GM13976 (cell line): Measurements from ENCODE around the gene TPM1.

Source experiments
- DNase-seq: peaks from one replicate; pipeline ENCODE4 v3.0.0; 2012; ENCODE audit warnings: low spot score
- in situ Hi-C: fragments of 300-500 bp; cut with MboI; formaldehyde crosslinking; loops from one replicate; pipeline ENCODE4 v1.12.0; 2022; ENCODE audit warnings: low sequenced_read_pairs, mixed read lengths, inconsistent platforms; ENCODE audit not compliant: unreplicated experiment
- TF ChIP-seq, protein P1 (sequence below): IDR thresholded peaks from 2 replicates; pipeline ENCODE4 v1.5.1; 2012; ENCODE audit warnings: borderline replicate concordance, mild to moderate bottlenecking; ENCODE audit not compliant: insufficient read depth; ENCODE audit errors: extremely low read depth, missing control alignments, control extremely low read depth

The TPM1 gene

DNA sequence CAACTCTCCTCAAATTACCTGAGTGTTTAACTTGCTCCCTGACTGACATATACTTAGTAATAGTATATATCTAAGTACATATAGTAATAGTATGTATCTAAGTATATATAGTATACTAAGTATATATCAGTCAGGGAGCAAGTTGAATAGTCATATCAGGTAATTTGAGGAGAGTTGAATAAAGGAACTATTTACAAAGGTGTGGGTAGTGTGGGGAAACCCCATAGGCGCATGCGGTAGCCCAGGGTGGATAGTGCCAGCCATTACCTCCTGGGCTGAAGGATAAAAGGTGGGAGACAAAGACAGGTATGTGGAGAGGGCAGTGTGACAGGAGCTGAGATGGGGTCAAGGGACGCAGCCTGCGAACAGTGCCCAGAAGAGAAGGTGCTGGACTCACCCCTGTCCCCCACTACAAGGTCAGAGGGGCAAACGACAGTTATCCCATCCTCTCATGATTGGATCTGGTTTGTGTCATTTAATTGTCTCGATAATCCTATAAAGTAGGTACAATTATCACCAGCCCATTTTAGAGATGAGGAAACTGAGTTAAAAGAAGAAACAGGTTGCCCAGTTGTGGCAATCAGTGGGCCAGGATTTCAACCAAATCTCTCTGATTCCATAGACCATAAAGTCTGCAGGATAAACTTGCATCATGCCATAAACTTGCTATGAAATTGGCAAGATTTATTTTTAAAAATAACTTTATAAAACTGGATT, 34.1 kb upstream of the TPM1 start:
- TF ChIP-seq, protein P1, sequence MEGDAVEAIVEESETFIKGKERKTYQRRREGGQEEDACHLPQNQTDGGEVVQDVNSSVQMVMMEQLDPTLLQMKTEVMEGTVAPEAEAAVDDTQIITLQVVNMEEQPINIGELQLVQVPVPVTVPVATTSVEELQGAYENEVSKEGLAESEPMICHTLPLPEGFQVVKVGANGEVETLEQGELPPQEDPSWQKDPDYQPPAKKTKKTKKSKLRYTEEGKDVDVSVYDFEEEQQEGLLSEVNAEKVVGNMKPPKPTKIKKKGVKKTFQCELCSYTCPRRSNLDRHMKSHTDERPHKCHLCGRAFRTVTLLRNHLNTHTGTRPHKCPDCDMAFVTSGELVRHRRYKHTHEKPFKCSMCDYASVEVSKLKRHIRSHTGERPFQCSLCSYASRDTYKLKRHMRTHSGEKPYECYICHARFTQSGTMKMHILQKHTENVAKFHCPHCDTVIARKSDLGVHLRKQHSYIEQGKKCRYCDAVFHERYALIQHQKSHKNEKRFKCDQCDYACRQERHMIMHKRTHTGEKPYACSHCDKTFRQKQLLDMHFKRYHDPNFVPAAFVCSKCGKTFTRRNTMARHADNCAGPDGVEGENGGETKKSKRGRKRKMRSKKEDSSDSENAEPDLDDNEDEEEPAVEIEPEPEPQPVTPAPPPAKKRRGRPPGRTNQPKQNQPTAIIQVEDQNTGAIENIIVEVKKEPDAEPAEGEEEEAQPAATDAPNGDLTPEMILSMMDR, result no peak
- in situ Hi-C loops, result no loop called here
- DNase-seq, result no peak

DNA sequence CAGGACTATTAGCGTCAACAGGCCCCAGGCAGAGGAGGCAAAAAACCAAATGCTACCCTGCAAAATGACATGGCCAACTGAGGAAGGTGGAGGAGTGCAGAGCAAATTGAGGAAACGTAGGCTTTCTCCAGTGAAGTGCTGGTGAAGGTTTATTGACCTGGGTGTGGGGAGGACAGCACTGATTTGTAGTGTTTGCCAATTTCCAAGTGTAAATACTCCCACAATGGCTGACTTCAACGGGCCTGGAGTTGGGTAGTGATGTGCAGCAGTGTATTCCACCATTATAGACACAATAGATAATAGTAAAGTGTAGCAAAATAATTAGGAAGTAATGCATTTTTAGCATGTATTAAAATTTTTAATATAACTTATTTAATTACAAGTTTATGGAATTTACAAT, 32.2 kb upstream of the TPM1 start:
- TF ChIP-seq, protein P1, result no peak
- no peak for DNase-seq
- in situ Hi-C loops, result no loop called here

DNA sequence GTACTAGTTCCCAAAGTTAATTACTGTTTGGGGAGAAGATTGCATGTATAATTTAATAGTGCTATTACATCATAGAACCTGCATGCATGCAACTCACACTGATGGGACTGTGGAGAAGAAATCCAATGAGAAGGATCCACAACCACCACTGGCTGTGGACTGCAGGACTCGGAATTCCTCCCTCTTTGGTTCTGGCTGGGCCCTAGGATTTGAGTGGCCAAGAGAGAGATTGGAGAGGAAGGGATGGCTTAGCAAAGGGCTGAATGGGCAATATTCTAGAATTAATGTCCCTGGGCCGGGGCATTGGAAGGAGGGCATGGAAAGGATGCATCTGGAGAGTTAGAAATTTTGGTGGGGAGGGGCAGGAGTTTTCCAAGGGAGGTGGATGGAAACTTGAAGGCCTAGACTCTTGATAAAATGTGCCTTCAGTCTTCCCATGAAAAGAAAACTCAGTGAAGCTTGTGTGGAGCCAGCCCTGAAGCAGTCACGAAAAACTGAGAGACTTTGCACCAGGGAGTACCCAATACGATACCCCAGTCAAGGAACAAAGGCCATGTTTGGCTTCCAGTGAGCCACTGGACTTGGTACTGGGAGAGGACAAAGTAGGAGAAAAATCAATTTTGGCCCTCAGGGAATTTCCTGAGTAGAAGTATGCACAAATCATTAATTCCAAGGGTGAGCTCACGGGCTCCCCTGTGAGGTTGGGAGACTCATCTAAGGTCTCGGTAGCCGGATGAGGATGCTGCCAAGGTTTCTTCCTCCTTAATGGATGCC, 31.4 kb upstream of the TPM1 start:
- DNase-seq, result no peak
- in situ Hi-C loops, result no loop called here
- TF ChIP-seq, protein P1, result no peak

DNA sequence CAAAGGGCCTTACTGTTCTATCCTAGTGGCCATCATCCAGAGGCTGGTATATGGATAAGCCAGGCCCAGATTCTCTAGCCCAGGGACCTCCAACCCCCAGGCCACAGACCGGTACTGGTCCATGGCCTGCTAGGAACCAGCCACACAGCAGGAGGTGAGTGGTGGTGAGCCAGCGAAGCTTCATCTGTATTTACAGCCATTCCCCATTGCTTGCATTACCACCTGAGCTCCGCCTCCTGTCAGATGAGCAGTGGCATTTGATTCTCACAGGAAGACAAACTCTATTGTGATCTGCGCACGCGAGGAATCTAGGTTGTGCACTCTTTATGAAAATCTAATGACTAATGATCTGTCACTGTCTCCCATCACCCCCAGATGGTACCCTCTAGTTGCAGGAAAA, 30.1 kb upstream of the TPM1 start:
- in situ Hi-C loops, result no loop called here

DNA sequence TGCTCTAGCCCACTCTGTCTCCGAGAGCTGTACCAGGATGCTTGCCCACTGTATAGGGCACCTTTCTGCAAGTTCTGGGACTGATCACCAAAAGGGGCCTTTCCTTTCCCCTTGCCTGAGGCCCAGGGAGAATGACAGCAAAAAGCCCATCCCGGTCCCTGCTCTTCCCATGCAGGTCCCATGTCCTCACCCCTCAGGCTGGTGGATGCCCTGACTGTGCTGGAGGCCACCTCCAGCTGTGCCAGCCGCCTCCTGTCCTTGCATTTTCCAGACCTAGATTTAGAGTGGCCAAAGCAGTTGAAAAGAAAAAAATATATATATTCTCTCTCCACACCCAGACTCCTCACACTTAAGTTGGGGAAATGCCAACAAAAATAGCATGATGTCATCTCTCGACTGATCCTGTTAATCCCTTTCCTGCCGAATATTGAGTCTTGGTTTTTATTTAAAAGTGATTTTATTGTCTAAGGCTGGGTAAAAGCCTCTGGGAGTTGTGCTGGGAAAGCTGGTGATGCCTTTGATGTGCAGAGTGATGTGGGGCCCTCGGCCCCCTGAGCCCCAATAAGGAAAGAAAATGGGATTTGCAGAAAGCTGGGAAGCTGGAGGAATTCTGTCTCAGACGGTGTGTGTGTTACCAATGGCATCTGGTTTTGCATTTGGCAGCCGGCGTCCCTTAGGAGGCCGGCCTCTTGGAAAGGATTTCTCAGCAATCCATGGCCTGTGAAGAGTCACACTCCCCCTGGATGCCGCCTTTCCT, 29.3 kb upstream of the TPM1 start:
- DNase-seq, result no peak
- in situ Hi-C loops, result no loop called here
- TF ChIP-seq, protein P1, result no peak

More for the DNA sequence above, 30.1 kb upstream of the TPM1 start:
- DNase-seq, result no peak
- TF ChIP-seq, protein P1, result no peak

DNA sequence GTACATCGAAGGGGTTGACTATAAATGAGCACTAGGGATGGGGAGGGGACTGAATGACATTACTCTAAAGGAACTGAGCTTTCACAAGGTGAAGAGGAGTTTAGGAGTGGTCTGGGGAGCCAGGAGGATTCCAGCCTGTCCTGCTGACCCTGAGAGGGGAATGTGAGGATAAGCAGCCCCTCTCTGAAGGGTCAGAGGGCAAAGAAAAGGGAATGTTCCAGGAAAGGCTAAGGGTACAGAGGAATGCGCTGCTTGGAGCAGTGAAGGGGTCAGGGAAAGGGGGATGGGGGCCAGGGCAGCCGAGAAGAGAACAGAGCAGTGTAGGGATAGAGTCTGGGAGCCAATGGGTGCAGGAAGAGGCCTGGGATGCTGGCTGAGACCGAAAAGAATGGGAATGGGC, 28.0 kb upstream of the TPM1 start:
- TF ChIP-seq, protein P1, result no peak
- in situ Hi-C loops, result no loop called here
- DNase-seq, result no peak
